ENCODE measurements around the gene RPP40. TPM values are rescaled to one million over a fixed set of nuclear protein-coding genes. Genes with fewer than 3 reads are reported as not detected.
A peak's percentile ranks its signal among the peaks of the same experiment; 100 is the strongest.

RPP40 gene
- total and polyA plus RNA-seq, 2 of the 13 experiments (the other 11 are each of a cell fraction or from before 2014, with no cell fraction given) = 18.0 to 41.2 TPM

GRCh38 chr6:5030596-5031136 lies 26.8 kb upstream of the RPP40 start (continued):
- TF ChIP-seq SMAD3 (CRISPR knock-in tag; IDR thresholded peaks at IDR 0.05) (peak; percentile 46; the same call in 1 of the 2 replicates), RCOR2 (CRISPR knock-in tag; IDR thresholded peaks at IDR 0.05) (0 out of 2 replicates have a peak, but pooled peaks have one; percentile 45), BHLHE40 (IDR thresholded peaks at IDR 0.05; ENCODE audit: low read length) (peak; percentile 62), RARG (CRISPR knock-in tag; IDR thresholded peaks at IDR 0.05; ENCODE audit: low read depth) (no peak), GMEB1 (CRISPR knock-in tag; IDR thresholded peaks at IDR 0.05; ENCODE audit: borderline replicate concordance) (peak; percentile 32; the same call in 1 of the 2 replicates), ZNF570 (CRISPR knock-in tag; IDR thresholded peaks at IDR 0.05; ENCODE audit: borderline replicate concordance) (no peak), NFE2L2 (IDR thresholded peaks at IDR 0.05; ENCODE audit: low read length) (no peak), TCF7 (IDR thresholded peaks at IDR 0.05; ENCODE audit: low read depth) (no peak), ZNF703 (CRISPR knock-in tag; IDR thresholded peaks at IDR 0.05; ENCODE audit: borderline replicate concordance) (no peak), ZBTB4 (CRISPR knock-in tag; IDR thresholded peaks at IDR 0.05; ENCODE audit: borderline replicate concordance) (peak; percentile 31; the same call in 1 of the 2 replicates), ZNF317 (CRISPR knock-in tag; IDR thresholded peaks at IDR 0.05) (0 out of 2 replicates have a peak, but pooled peaks have one; percentile 51), ONECUT2 (CRISPR knock-in tag; IDR thresholded peaks at IDR 0.05) (no peak), THAP11 (CRISPR knock-in tag; IDR thresholded peaks at IDR 0.05) (peak; percentile 87), FOXA1 (IDR thresholded peaks at IDR 0.05) (no peak), FOXA1 (CRISPR knock-in tag; IDR thresholded peaks at IDR 0.05) (no peak), ZMYM2 (CRISPR knock-in tag; IDR thresholded peaks at IDR 0.05) (peak; percentile 77; the same call in 1 of the 2 replicates), GFI1 (CRISPR knock-in tag; IDR thresholded peaks at IDR 0.05; ENCODE audit: borderline replicate concordance) (peak; percentile 26; the same call in 1 of the 2 replicates), ZNF10 (CRISPR knock-in tag; IDR thresholded peaks at IDR 0.05; ENCODE audit: borderline replicate concordance, low read depth) (no peak), KLF9 (CRISPR knock-in tag; IDR thresholded peaks at IDR 0.05; ENCODE audit: low read depth) (no peak), TEAD3 (CRISPR knock-in tag; optimal IDR thresholded peaks at IDR 0.05; ENCODE audit: borderline replicate concordance) (peak; percentile 49), ZNF501 (CRISPR knock-in tag; IDR thresholded peaks at IDR 0.05) (peak; percentile 89), SMC3 (IDR thresholded peaks at IDR 0.05; ENCODE audit: low read length) (peak; percentile 97), ELF1 (CRISPR knock-in tag; IDR thresholded peaks at IDR 0.05) (peak; percentile 68), MYC (CRISPR knock-in tag; IDR thresholded peaks at IDR 0.05; ENCODE audit: borderline replicate concordance) (peak; percentile 89; the same call in 1 of the 2 replicates), MIER3 (CRISPR knock-in tag; IDR thresholded peaks at IDR 0.05; ENCODE audit: borderline replicate concordance) (peak; percentile 86), TFDP1 (CRISPR knock-in tag; IDR thresholded peaks at IDR 0.05; ENCODE audit: borderline replicate concordance) (peak; percentile 82; the same call in 1 of the 2 replicates)
